GM19463 (cell line): Measurements from ENCODE around the gene CEP89.
"Not testable (repeated sequence)": the region's sequence is repeated elsewhere in the genome, so short reads cannot be mapped to it uniquely, and the experiment has no call there.

Experiments
- ATAC-seq: cut with Tn5 transposase; IDR thresholded peaks from one replicate; pipeline ENCODE4 v1.9.1; 2021; ENCODE audit warnings: mild to moderate bottlenecking, moderate library complexity; ENCODE audit not compliant: unreplicated experiment

Gene CEP89

DNA sequence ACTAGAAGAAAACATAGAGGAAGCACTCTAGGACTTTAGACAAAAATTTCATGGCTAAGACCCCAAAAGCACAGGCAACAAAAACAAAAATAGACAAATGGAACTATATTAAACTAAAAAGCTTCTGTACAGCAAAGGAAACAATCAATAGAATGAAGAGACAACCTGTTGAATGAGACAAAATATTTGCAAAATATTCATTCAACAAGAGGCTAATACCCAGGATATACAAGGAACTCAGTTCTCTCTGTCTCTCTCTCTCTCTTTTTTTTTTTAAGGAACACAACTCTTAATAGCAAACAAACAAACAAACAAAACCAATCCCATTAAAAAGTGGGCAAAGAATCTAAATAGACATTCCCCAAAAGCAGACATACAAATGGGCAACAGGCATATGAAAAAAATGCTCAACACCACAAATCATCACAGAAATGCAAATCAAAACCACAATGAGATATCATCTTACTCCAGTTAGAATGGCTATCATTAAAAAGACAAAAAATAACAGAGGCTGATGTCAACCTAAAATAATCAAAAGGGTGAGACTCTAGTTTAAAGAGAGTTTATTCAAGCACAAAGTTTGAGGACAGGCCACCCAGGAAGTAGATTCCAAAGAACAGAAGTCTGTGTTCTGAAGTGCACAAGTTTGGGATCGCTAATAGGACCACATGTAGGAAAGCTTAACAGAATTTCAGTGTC, 75.1 kb downstream of the CEP89 start:
- no peak for ATAC-seq

DNA sequence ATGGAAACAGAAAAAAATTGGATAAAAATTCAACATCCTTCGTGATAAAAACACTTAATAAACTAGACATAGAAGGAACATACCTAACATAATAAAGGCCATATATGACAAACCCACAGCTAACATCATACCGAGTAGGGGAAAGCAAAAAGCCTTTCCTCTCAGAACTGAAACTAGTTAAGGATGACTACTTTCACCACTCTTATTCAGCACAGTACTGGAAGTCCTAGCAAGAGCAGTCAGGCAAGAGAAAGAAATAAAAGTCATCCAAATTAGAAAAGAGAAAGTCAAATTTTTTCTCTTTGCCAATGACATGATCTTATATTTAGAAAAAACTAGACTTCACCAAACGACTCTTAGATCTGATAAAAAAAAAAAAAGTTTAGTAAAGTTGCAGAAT, 76.4 kb downstream of the CEP89 start:
- ATAC-seq = peak; percentile 71

DNA sequence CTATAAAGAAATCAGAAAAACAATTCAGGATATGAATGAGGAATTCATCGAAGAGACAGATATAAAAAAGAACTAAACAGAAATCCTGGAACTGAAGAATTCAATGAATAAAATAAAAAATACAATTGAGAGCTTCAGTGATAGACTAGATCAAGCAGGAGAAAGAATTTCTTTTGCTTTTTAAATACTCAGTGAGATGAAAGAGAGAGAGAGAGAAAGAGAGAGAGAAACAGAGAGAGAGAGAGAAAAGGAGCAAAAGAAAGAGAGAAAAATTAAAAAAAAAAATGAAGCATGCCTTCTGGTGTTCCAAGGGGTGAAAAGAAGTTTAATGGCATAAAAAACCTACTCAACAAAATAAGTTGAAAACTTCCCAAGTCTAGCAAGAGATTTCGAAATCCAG, 80.1 kb downstream of the CEP89 start:
- ATAC-seq = no peak

DNA sequence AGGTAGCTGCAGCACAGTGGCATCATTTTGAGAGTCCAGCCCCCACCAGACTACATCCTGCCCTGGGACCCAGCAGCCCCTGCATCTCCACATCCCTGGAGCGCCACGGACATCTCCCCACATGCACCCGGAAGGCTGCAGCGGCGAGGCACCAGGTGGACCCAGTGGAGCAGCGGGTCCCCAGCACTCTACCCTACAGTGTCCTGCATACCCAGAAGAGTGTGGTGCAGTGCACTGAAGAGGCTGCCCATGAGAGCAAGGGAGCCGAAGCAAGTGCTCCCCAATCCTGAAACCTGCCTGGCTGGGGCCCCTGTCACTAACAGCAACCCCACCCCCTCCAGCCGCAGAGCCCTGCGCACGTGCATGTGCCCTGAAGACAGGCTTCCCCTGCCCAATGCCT, 80.9 kb downstream of the CEP89 start:
- no peak for ATAC-seq

DNA sequence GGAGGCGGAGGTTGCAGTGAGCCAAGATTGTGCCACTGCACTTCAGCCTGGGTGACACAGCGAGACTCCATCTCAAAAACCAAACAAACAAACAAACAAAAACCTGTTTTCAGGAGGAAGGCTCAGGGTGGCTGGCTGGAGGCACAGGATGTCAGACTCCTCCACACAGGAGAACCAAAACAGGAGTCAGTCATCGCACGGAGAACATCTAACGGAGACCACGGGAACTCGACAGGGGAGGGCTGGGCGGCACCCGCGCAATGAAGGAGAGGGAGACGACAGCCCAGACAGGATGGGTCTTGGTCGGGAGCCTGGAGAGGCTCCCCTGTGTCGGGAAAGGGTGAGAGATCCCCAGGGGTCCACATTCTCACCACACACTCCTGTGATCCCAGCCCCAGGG, 81.4 kb downstream of the CEP89 start:
- ATAC-seq = no peak

DNA sequence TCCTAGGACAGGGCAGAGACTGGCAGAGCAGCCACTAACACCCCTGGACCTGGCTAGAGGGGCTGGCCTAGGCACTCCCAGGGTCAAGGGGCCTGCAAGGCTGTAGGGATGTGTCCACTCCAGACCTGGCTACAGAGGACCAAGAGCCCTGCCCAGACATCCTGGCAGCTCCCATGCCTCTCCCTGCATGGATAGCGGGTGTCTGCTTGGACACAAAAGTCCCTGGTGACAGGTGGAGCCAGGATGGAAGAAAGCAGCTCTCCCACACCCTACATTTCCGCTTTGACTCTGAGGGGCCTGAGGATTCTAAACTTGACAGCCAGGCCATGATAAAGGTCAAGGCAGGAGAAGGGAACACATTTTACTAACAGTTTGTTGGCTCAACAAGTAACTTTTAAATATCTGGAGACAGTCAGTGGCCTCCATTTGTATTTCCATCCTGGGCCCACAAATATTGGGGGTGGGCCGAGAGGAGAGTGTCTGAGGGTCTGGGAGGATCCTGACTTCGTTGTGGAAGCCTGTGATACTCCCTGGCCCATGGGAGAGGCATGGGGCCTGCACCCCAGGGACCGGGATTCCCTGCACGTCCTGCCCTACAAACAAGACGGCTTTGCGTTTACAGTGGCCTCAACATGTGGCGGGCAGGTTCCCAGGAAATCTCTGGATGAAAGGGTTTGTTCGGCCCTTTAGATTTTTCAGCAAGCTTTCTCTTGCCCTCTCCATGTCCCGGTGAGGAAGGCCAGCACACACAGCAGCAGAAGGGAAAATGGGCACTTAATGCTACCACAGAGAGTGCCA, 82.4 kb downstream of the CEP89 start:
- ATAC-seq = no peak

DNA sequence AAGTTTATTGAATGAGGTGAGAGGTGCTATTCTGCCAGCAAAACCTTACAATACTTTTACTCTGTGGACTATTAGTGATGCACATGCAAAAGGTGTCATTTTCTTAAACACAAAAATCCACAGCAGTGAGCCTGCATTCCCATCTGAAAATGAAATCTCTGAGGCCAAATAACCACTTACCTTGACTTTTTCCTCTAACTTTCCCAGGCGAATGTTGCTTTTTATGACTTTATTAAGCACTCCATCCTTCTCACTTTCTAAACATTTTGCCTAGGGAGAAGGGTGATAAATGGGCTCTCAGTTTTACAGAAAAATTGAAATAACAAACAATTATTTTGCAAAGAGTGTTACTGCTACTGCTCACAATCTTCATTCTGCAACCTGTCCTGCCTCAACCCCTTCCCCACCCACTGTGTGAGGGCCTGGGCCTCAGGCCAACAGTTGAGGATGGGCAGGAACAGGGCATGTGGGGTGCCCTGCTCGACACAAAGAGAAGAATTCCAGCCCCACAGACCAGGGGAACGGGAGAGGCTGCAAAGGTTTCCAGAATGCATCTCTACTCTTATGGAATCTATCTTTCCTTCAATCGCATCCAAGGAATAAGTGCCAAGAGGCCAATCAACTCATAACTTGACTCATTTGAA, 84.1 kb downstream of the CEP89 start:
- no peak for ATAC-seq

DNA sequence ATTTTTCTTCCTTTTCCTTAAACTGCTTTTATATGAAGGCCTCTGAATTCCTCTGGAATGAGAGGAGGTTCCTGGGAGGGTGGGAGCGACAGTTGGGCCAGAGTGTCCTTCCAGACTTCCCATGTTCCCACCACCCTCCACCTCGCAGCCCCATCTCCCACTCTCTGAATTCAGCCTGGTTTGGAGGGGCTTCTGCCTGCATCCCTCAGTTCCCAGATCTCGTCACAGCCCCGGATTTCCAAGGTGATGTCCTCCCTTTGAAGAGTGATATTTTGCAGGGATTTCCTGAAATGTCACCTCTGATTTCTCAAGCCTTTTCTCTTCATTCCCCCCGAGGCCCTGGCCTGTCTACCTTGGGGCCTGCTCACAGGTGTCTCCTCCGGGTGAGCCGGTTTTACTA, 85.5 kb downstream of the CEP89 start:
- no peak for ATAC-seq

DNA sequence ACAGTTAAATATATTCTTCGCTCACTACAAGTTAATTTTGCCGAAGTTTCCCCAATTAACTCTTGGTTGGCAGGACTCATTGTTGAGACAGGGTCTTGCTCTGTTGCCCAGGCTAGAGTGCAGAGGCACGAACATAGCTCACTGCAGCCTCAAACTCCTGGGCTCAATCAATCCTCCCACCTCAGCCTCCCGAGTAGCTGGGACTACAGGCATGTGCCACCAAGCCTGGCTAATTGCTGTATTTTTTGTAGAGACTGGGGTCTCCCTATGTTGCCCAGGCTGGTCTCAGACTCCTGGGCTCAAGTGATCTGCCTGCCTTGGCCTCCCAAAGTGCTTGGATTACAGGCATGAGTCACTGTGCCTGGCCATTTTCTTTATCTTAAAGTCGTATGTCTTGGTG, 86.5 kb downstream of the CEP89 start:
- not testable (repeated sequence) for ATAC-seq

DNA sequence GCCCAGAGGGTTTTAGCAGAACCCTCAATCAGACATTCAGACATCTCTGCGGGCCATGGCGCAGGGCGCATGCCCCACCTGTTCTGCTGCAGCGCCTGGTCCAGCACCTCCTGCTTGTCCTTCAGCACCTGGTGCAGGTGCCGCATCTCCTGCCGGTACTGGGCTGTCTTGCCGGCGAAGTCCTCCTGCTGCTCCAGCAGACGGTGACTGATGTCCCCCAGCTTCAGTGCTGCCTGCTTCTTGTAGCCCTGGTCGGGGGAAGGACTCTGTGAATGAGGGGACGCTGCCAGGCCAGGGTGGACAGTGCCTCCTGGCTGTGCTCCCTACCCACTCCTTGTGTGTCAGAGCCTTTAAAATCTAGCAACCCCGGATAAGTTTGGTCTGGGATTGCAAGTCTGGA, 90.0 kb downstream of the CEP89 start:
- ATAC-seq = no peak

DNA sequence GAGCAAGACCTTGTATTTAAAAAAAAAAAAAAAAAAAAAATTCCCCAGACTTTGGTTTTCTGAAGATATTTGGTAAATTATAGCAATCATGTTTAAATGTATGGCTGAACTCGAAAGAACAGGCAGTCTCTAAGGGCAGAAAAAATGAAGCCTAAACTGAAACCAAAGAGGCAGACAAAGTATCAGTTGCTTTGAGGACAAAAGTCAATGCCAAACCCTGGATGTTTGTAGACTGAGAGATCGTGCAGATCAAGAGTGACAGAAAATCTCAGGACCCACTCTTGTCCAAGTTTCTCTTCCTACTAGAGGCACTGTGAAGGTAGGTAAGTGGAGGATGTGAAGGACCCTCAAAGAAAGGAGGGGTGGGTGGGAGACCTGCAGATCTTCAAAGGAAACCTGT, 91.1 kb downstream of the CEP89 start:
- ATAC-seq = no peak

DNA sequence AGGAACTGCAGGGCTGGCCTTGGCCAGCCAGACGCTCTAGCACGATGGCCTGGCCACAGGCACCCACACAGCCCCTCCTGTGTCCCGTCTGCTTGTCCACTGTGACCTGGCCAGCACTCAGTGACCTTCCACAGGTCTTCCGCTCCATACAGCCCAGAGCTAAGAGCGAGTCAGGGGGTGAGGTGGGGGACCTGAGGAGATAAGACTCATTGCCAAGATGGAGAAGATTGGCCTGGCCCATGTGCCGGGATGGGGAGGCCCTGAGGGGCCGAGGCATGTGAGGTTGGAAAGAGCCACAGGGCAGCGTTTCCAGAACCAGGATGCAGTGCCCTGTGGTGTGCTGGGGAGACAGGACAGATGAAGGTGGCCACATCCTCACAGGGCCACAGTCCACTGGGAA, 92.0 kb downstream of the CEP89 start:
- ATAC-seq = no peak

DNA sequence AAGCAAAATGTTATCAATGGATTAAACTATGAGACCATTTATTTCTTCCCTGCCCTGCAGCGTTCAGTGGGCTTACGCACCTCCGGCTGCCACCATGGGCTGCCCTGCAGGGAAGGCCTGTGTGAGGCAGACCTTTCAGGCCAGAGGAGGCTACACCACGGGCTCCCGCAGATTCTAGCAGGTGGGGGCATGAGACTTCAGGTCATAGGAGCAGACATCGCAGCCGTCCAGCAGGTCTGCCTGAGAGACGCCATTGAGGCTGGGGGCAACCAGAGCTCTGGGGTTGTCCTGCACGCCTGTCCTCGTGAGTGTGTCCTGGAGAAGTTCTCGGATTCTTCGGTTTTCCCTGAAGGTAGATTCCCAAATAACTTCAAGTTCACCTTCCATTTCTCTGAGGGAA, 92.8 kb downstream of the CEP89 start:
- no peak for ATAC-seq

DNA sequence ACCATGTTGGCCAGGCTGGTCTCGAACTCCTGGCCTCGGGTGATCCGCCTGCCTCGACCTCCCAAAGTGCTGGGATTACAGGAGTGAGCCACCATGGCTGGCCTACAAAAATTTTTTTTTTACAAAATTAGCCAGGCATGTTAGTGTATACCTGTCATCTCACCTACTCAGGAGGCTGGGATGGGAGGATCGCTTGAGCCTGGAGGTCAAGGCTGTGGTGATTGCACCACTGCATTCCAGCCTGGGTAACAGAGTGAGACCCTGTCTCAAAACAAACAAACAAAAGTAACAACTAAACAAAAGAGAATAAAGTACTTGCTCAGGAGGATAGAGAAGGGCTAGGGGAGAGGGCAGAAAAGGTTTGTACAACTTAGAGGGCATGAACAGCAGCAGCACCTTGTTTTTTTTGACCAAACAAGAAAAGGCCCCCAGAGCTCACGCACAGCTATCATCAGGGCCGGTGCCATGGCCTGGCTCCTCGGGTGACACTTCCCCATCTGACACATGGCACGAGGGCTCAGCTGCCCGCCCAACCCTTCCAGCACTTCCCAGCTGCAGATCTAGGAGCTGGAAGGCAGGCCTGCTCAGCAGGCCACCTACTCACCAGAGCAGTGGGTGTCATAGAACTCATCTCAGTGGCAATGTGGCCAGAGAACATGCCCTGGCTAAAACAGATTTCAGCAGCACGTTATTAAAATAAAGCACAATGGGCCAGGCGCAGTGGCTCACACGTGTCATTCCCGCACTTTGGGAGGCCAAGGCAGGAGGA, 93.6 kb downstream of the CEP89 start:
- ATAC-seq = no peak

DNA sequence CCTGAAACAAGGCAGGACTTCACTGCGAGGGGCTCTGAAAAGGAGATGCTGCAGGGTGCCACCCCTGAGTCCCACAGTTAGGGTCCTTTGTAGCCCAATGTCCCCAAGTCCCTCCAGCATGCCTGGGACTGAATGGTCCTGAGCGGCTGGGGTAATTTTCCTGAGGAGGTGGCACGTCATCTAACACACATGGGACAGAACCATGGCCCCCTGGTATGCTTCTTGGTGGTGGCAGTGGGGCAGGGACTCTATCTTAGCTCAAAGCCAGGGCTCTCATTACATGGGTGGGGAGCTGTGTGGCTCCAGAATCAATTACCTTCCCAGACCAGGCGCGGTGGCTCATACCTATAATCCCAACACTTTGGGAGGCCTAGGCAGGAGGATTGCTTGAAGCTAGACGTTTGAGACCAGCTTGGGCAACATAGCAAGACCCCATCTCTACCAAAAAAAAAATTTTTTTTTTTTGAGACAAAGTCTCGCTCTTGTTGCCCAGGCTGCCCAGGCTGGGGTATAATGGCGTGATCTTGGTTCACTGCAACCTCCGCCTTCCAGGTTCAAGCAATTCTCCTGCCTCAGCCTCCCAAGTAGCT, 94.3 kb downstream of the CEP89 start:
- no peak for ATAC-seq

DNA sequence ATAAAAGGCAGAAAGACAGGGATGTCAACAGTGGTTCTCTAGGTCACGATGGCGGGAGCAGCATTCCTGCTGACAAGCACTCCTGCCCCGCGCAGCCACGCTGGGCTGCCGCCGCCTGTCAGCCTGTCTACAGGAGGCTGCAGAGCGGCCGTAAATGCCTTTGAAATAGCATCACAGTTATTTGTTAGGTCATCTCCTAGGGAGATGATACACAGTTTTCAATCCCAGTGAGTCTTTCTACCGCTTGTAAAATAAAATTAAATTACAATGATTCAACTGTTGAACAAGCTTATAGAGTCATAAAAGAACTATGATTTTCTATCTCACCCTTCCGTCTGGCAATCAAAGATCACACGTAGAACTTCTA, 94.9 kb downstream of the CEP89 start:
- ATAC-seq = no peak

DNA sequence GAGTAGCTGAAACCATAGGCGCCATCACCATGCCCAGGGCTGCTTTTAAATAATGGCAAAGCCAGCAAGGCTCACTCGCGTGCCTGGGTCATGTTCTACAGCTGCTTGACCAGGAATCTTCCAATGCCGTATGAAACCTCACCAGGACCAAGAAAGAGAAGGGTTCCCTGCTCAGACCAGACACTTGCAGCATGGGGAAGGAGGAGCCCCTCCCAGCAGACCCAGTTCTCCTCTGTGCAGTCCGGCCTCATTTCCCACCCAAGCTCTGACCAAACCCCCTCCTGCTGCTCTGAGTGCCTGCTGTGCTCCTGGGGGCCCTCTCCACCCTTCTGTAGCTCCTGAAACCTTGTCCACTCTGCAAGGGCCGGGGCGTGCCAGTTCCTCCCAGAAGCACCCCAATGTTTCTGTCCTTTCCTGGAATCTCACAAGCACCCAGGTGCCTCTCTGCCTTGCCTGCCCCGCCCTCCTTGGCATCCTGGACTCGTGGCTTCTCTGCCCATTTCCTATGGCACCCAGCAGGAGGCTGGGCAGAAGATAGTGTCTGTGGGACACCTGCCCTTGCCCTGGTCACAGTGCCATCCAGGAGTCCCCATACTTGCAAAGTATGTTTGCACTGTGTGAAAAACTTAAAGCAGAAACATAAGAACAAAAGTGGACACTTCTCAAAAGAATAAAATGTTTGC, 95.4 kb downstream of the CEP89 start:
- no peak for ATAC-seq

DNA sequence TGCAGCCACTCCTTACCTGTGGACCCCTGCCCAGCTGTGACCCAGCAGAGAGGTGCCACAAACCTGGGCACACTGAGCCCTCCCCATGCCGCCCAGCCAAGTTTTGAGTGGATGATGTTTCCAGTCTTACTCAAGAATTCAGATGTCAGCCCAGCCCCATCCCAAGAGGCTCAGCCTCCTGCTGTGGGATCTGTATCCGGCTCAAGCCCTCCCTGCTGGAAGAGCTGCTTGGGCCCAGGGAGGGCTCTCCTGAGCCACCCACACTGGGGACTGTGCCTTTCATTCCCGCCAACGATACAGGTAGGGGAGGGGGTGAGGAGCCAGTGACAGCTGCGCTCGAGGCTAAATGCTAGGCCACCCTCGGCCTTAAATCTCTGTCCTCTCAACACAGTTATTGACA, 96.3 kb downstream of the CEP89 start:
- no peak for ATAC-seq

DNA sequence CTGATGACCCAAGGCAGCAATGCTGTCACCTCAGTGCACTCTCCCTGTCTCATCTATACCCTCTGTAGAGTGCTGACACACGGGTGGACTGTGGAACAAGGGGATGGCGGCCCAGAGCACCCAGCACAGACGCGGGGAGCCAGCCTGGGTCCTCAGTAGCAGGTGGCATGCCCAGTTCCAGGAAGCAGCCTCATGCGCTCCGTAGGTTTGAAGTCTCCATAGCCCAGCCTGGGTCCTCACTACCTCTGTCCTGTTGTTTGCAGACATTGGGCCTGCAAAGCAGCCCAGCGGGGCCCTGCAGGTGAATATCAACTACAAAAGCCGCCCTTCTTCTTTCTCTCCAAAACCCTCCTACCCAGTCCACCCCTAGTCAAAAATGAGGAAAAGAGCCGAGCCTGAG, 97.2 kb downstream of the CEP89 start:
- ATAC-seq = no peak

DNA sequence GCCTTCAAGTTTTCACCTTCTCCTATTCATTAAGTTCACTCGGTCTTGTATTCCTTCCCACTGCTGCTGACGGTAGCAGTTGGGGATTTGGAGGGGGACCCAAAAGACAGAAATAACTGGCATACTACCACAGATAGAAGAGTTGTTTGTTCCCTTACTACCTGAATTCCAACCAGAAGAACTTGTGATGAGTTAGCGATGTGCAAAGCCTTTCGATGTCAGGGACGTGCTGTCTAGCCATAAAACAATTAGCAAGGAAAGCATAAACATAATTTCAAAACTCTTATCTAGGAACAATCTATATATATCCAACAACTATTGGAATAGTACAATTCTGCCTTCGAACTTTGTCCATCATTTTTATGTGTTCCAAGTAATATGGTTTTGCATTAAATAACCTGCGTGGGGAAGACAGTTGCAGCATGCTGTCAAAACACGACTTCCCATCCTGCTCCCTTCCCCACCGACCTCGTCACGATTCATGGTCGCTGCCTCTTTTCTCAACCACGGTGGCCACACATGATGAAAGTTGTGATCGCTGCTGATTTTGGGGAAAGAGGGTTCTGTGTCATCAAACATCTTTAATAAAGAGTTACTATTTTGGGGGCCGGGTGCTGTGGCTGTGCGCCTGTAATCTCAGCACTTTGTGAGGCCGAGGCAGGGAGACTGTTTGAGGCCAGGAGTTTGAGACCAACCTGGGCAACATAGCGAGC, 98.4 kb downstream of the CEP89 start:
- no peak for ATAC-seq
